Measurements from ENCODE around the gene P2RX5. TPM values are rescaled to one million over a fixed set of nuclear protein-coding genes. Genes with fewer than 3 reads are reported as not detected.

Gene P2RX5
- total RNA-seq, 1 experiment from 2014 or later, result 0.66 TPM

- Histone ChIP-seq H3K4me3 (ENCODE audit: low read depth, low read length) (no peak overlapping the region), H3K36me3 (ENCODE audit: control insufficient read depth, insufficient read depth, low read length) (no peaks in the 10 kb centered on the region), H3K27me3 (replicated peaks; ENCODE audit: control insufficient read depth, insufficient read depth, low read length) (no peaks in the 10 kb centered on the region), H3K4me1 (no peaks in the 10 kb centered on the region), H3K9me3 (no peaks in the 10 kb centered on the region)
- ChIA-PET CTCF (no interaction called here), POLR2A (no interaction called here)
- Mint-ChIP-seq H3K36me3 (ENCODE audit: insufficient read depth, unreplicated experiment) (peaks cover 6% of the 10 kb centered on the region), H3K4me3 (ENCODE audit: unreplicated experiment) (no peak overlapping the region), H3K9me3 (ENCODE audit: unreplicated experiment) (no peaks in the 10 kb centered on the region), H3K27ac (ENCODE audit: unreplicated experiment) (no peak overlapping the region), H3K4me1 (ENCODE audit: low read depth, unreplicated experiment) (no peaks in the 10 kb centered on the region), H3K27me3 (ENCODE audit: insufficient read depth, unreplicated experiment) (no peaks in the 10 kb centered on the region)
- DNase-seq, result no peak
- BruUV-seq (replicated peaks), result no TSS peak
- TF ChIP-seq, protein P1, sequence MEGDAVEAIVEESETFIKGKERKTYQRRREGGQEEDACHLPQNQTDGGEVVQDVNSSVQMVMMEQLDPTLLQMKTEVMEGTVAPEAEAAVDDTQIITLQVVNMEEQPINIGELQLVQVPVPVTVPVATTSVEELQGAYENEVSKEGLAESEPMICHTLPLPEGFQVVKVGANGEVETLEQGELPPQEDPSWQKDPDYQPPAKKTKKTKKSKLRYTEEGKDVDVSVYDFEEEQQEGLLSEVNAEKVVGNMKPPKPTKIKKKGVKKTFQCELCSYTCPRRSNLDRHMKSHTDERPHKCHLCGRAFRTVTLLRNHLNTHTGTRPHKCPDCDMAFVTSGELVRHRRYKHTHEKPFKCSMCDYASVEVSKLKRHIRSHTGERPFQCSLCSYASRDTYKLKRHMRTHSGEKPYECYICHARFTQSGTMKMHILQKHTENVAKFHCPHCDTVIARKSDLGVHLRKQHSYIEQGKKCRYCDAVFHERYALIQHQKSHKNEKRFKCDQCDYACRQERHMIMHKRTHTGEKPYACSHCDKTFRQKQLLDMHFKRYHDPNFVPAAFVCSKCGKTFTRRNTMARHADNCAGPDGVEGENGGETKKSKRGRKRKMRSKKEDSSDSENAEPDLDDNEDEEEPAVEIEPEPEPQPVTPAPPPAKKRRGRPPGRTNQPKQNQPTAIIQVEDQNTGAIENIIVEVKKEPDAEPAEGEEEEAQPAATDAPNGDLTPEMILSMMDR (IDR thresholded peaks at IDR 0.05; ENCODE audit: insufficient read depth in 1 of 2, low read depth in 1 of 2, low read length in 1 of 2, severe bottlenecking in 1 of 2, unreplicated experiment in 1 of 2), result no peak
- intact Hi-C loops (cut with micrococcal nuclease; ENCODE audit: unreplicated experiment), result no loop called here
Measured at GRCh38 chr17:3639981-3640596, 55.9 kb downstream of the P2RX5 start.

DNA sequence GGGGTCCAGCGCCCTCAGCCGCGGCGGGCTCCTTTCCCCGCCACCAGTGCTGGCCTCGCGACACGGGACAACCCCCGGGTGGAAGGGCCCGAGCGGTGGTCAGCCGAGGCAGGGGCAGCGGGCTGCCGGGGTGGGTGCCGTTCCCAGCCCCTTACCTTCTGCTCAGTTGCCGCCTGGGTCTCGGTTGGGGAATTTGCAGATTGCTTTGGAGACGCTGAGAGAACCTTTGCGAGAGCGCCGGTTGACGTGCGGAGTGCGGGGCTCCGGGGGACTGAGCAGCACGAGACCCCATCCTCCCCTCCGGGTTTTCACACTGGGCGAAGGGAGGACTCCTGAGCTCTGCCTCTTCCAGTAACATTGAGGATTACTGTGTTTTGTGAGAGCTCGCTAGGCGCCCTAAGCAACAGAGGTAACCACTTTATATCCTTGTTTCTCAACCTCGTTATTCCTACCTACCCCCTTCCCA lies 59.0 kb downstream of the P2RX5 start:
- Histone ChIP-seq H3K27me3 (replicated peaks; ENCODE audit: control insufficient read depth, insufficient read depth, low read length) (no peaks in the 10 kb centered on the region), H3K9me3 (no peaks in the 10 kb centered on the region), H3K4me1 (no peaks in the 10 kb centered on the region), H3K4me3 (ENCODE audit: low read depth, low read length) (peak overlapping the region; percentile 76), H3K36me3 (ENCODE audit: control insufficient read depth, insufficient read depth, low read length) (no peaks in the 10 kb centered on the region)
- Mint-ChIP-seq H3K9me3 (ENCODE audit: unreplicated experiment) (no peaks in the 10 kb centered on the region), H3K27me3 (ENCODE audit: insufficient read depth, unreplicated experiment) (no peaks in the 10 kb centered on the region), H3K27ac (ENCODE audit: unreplicated experiment) (peak overlapping the region; percentile 99), H3K4me1 (ENCODE audit: low read depth, unreplicated experiment) (no peaks in the 10 kb centered on the region), H3K36me3 (ENCODE audit: insufficient read depth, unreplicated experiment) (peaks cover 6% of the 10 kb centered on the region), H3K4me3 (ENCODE audit: unreplicated experiment) (peak overlapping the region; percentile 81)
- TSS peak; percentile 45 for BruUV-seq (replicated peaks)
- TF ChIP-seq, protein P1 (IDR thresholded peaks at IDR 0.05; ENCODE audit: insufficient read depth in 1 of 2, low read depth in 1 of 2, low read length in 1 of 2, severe bottlenecking in 1 of 2, unreplicated experiment in 1 of 2), result no peak
- intact Hi-C loops (cut with micrococcal nuclease; ENCODE audit: unreplicated experiment), result loop anchor here (1.0 kb wide), 1 partner anchor 25 kb away; no protein-coding TSS in a partner anchor
- ChIA-PET CTCF (interaction anchor here (0.7 to 1.7 kb wide), 2 partner anchors 30 to 35 kb away, joined by 4 to 6 read pairs; no protein-coding TSS in a partner anchor), POLR2A (interaction anchor here (1.0 to 1.4 kb wide), 2 partner anchors 30 to 107 kb away, joined by 9 read pairs; no protein-coding TSS in a partner anchor)
- DNase-seq, result no peak

DNA sequence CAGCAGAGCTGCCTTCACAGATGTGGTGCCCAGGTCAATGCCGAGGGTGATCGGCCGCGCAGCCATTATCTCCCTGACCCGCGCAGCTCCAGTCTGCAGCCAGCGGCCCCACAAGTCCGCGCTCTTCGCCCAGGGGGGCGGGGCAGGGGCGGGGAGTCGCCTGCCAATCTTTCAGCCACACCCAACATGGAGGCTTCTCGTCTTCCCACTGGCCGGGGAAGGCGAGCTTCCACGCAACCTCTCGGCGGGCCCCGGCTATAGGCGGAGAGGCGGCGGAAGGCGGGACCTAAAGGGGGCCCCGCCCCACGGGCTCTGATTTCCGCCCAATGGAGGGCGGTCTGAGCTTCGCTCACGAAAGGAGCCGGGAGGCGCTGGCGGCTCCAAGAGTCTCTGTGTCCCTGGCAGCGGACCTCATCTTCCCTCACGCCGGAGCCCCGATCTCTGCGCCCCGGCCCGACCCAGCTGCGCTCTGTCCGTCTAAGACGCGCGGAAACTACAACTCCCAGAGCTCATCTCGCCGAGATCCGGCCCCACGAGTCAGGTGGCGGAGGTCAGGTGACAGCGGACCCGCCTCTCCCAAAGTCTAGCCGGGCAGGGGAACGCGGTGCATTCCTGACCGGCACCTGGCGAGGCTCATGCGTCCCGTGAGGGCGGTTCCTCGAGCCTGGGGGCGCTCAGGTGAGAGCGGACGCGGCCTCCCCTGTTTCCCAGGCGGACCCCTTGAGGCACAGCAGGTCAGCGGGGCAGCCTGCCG lies 59.6 kb downstream of the P2RX5 start, which contains the start of the genes CTNS and SHPK:
Gene CTNS (plus strand): TSS at position 607 of the 754 bp plus-strand sequence. CDS start 3,447 bp downstream, outside the sequence.
Gene SHPK (minus strand): TSS at position 97 of the 754 bp plus-strand sequence. CDS start 31 bp downstream, at position 66.
- no TSS peak for BruUV-seq (replicated peaks)
- TF ChIP-seq, protein P1 (IDR thresholded peaks at IDR 0.05; ENCODE audit: insufficient read depth in 1 of 2, low read depth in 1 of 2, low read length in 1 of 2, severe bottlenecking in 1 of 2, unreplicated experiment in 1 of 2), result no peak
- H3K4me1 ChIP-seq, result no peaks in the 10 kb centered on the region
- no peaks in the 10 kb centered on the region for H3K36me3 ChIP-seq (ENCODE audit: control insufficient read depth, insufficient read depth, low read length)
- ChIA-PET CTCF (interaction anchor here (0.7 to 1.7 kb wide), 4 partner anchors 11 to 588 kb away, joined by 3 to 6 read pairs (median 4); no protein-coding TSS in a partner anchor), POLR2A (interaction anchor here (0.6 to 1.4 kb wide), 8 partner anchors 11 to 847 kb away, joined by 3 to 9 read pairs (median 6); partner anchors contain the start of genes EMC6 and TAX1BP3)
- H3K27me3 Mint-ChIP-seq (ENCODE audit: insufficient read depth, unreplicated experiment), result no peaks in the 10 kb centered on the region
- intact Hi-C loops (cut with micrococcal nuclease; ENCODE audit: unreplicated experiment), result loop anchor here (1.0 kb wide), 1 partner anchor 24 kb away; no protein-coding TSS in a partner anchor
- peak within 1 kb of the TSS; percentile 76 for H3K4me3 ChIP-seq (ENCODE audit: low read depth, low read length)
- H3K36me3 Mint-ChIP-seq (ENCODE audit: insufficient read depth, unreplicated experiment), result peaks cover 6% of the 10 kb centered on the region
- no peaks in the 10 kb centered on the region for H3K9me3 ChIP-seq
- DNase-seq, result peak; percentile 93 to 94
- H3K27me3 ChIP-seq (replicated peaks; ENCODE audit: control insufficient read depth, insufficient read depth, low read length), result no peaks in the 10 kb centered on the region
- H3K27ac Mint-ChIP-seq (ENCODE audit: unreplicated experiment), result peak within 1 kb of the TSS; percentile 99
- peak within 1 kb of the TSS; percentile 81 for H3K4me3 Mint-ChIP-seq (ENCODE audit: unreplicated experiment)
- H3K4me1 Mint-ChIP-seq (ENCODE audit: low read depth, unreplicated experiment), result no peaks in the 10 kb centered on the region
- no peaks in the 10 kb centered on the region for H3K9me3 Mint-ChIP-seq (ENCODE audit: unreplicated experiment)
